Duodenal mucosa (tissue), 2 donors: ENCODE data around the gene SDSL.

Experiments
- H3K27ac ChIP-seq: one replicate; pipeline ENCODE4 v1.7.0; 2013; ENCODE audit warnings: low read depth, low read length
- H3K27me3 ChIP-seq, 2 donors: one replicate each; pipeline ENCODE4 v1.7.0; 2013; ENCODE audit warnings: low read length in 2 of 2, control low read depth in 1 of 2; ENCODE audit not compliant: insufficient read depth in 2 of 2, control insufficient read depth in 1 of 2
- H3K36me3 ChIP-seq, 2 donors: one replicate each; pipeline ENCODE4 v1.7.0; 2013; ENCODE audit warnings: low read length in 2 of 2, control low read depth in 1 of 2; ENCODE audit not compliant: insufficient read depth in 2 of 2, control insufficient read depth in 1 of 2
- H3K4me1 ChIP-seq, 2 donors: one replicate each; pipeline ENCODE4 v1.7.0; 2013; ENCODE audit warnings: low read length in 2 of 2, control low read depth in 1 of 2; ENCODE audit not compliant: insufficient read depth in 2 of 2, control insufficient read depth in 1 of 2
- H3K4me3 ChIP-seq, 2 donors: one replicate each; pipeline ENCODE4 v1.7.0; 2013; ENCODE audit warnings: low read length in 2 of 2, low read depth in 1 of 2
- H3K9ac ChIP-seq, 2 donors: one replicate each; pipeline ENCODE4 v1.7.0; 2013; ENCODE audit warnings: low read length in 2 of 2, low read depth in 1 of 2
- H3K9me3 ChIP-seq, 2 donors: one replicate each; pipeline ENCODE4 v1.7.0; 2013; ENCODE audit warnings: low read length in 2 of 2, control low read depth in 1 of 2; ENCODE audit not compliant: control insufficient read depth in 1 of 2

SDSL gene

DNA sequence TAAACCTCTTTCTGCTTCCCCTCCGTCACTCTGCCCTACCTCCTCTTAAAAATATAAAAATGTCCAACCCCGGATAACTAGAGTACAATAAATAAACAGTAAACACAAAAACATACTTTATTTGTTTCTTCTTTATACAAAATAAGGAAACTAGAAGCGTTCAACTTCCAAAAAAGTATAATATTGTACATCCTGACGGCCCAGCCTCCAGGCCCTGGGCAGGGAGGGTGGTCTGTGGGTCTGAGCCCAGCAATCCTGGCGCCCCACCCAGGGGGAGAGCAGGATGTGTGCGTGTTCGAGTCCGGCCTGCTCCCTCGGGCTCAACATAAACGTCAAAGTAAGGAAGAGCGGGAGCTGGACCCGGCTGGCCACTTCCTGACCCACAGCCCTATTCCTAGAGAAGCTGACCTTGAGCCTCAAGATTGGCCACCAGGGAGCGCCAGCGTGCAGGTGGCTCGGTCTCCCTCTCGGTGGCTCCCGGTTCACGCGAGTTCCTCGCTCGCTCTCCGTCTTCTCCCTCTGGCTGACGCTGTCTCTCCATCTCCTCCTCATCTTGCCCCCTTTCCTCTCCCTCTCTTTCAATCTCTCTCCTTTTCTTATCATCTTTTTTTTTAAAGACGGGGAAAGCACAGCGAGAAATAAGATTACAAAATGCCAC is 40.1 kb downstream of the SDSL start:
- Histone ChIP-seq H3K36me3 (no peaks in the 10 kb centered on the region), H3K4me1 (no peaks in the 10 kb centered on the region), H3K9me3 (no peaks in the 10 kb centered on the region), H3K4me3 (peak overlapping the region in 1 of 2 donors; percentile 24), H3K27ac (no peak overlapping the region), H3K27me3 (peaks cover 44 to 56% of the 10 kb centered on the region in 2 donors), H3K9ac (no peak overlapping the region)

DNA sequence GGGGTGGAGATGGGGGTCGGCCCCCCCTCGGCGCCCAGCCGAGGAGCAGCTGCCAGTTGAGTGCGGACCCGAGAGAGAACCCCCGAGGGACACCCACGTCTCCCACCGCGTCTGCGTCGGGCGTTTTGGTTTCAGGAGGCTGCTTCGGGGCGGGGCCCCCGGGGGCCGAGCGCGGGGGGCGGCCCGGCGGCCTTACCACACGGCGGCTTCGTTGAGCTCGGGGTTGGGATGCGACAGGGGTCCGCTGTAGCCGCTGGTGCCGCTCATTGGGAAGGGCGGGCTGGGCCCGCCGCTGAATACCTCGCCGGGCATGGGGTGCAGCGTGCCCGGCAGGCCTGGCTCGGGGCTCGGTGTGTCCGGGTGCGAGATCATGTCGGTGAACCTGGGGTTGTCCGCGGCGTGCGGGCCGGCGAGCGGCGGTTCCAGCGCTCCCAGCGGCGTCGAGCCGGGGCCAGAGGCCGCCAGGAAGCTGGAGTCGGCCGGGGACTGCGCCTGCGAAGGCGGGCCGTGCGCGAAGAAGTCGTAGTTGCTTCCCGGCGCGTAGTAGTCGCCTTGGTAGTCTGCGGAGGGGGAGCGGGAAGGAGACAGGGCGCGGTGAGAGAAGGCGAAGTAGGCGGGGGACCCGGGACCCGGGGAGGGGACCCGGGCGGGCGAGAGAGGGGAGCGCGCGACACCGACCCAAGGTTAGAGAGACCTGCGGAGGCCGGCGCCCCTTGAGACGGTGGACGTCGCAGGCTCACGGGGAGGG is 41.0 kb downstream of the SDSL start:
- Histone ChIP-seq H3K4me3 (no peak overlapping the region), H3K9me3 (no peaks in the 10 kb centered on the region), H3K36me3 (no peaks in the 10 kb centered on the region), H3K27me3 (peaks cover 52 to 61% of the 10 kb centered on the region in 2 donors), H3K27ac (no peak overlapping the region), H3K4me1 (peaks cover 0 to 8% of the 10 kb centered on the region in 2 donors), H3K9ac (no peak overlapping the region)

DNA sequence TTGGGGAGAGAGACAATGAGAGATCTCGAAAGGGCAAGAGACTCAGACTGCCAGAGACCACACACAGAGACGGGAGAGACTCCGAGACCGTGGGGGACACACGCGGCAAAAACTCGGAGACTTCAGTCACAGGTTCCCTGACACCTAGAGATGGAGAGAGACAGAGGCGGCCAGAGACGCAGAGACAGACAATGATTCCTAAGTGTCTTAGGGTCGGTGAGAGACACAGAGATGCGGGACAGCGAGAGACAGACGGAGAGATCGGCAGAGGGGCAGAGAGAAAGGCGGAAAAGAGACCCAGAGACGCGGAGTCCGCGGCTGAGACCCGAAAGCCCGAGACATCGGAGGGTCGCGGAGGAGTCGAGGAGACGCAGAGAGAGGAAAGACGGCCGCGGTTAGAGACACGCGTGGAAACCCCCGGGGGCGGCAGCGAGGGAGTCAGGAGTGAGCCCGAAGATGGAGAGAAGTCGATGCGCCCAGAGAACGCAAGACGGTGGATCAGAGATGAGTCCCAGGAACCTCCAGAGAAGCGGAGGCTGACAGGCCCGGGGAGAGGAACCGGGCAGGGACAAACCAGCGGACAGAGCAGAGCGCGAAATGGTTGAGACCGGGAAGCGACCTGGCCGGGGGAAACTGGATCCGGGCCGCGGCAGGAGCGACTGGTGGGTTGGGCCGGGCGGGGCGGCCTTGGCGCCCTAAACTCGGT is 41.7 kb downstream of the SDSL start:
- peaks cover 0 to 8% of the 10 kb centered on the region in 2 donors for H3K4me1 ChIP-seq
- H3K36me3 ChIP-seq, result no peaks in the 10 kb centered on the region
- H3K9ac ChIP-seq, result no peak overlapping the region
- no peaks in the 10 kb centered on the region for H3K9me3 ChIP-seq
- peak overlapping the region in 1 of 2 donors; percentile 16 for H3K4me3 ChIP-seq
- peaks cover 59 to 68% of the 10 kb centered on the region in 2 donors for H3K27me3 ChIP-seq
- no peak overlapping the region for H3K27ac ChIP-seq

DNA sequence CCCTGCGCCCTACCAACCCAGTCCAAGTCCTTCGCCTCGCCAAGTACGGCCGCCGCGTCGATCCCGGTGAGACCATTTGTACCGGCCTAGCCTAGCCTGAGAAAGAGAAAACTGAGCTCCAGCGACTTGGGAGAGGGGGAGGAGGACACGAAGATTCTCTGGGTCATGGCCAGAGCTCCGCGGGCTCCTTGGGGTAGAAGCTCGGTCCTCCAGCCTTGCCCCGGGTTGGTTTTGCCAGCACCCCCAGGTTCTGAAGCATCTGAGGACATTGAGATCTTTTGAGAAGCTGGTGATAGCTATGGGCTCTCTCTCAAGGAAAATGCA is 42.2 kb downstream of the SDSL start:
- Histone ChIP-seq H3K27ac (no peak overlapping the region), H3K4me3 (no peak overlapping the region), H3K9ac (no peak overlapping the region), H3K36me3 (no peaks in the 10 kb centered on the region), H3K9me3 (no peaks in the 10 kb centered on the region), H3K27me3 (peaks cover 65 to 72% of the 10 kb centered on the region in 2 donors), H3K4me1 (peaks cover 0 to 8% of the 10 kb centered on the region in 2 donors)

DNA sequence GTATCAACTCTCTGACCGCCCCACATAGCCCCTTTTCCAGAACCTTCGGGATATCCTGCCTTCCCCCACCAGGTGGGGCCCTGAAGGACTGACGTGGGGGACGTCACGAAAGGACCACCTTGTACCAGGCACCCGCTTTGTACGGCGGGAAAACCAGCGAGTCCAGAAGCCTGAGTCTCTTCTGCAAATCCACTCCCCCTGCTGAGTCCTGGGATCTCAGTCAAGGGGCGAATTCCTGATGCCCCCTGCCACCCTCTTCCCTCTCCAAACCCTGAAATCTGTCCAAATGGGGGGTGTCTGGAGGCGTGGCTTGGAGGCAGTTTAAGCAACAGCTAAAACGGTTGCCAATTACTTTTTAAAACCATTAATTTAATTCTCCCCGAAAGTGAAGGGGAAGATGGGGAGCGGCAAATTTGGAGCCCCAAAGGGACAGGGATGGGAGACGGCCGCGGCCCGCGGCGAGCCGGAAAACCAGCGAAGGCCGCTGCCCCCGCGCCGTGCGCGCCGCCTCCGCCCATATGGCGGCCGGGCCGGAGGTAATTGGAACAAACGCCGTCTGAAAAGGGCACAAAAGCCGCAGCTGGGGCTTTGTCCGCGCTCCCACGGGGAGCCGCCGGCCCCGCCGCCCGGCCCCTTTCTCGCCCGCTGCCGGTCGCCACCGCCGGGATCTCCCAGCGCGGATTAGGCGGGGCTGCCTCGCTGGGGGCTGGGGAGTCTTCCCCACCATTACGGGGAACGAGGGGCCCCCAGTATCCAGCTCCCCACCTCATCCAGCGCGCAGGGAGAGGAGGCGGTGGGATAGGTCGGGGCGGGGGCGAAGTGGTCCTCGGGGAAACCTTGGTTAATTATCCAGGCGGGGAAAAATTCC is 42.9 kb downstream of the SDSL start:
- no peaks in the 10 kb centered on the region for H3K9me3 ChIP-seq
- no peak overlapping the region for H3K9ac ChIP-seq
- H3K4me1 ChIP-seq, result peaks cover 0 to 8% of the 10 kb centered on the region in 2 donors
- no peak overlapping the region for H3K27ac ChIP-seq
- H3K36me3 ChIP-seq, result no peaks in the 10 kb centered on the region
- H3K27me3 ChIP-seq, result peaks cover 71 to 76% of the 10 kb centered on the region in 2 donors
- H3K4me3 ChIP-seq, result no peak overlapping the region

DNA sequence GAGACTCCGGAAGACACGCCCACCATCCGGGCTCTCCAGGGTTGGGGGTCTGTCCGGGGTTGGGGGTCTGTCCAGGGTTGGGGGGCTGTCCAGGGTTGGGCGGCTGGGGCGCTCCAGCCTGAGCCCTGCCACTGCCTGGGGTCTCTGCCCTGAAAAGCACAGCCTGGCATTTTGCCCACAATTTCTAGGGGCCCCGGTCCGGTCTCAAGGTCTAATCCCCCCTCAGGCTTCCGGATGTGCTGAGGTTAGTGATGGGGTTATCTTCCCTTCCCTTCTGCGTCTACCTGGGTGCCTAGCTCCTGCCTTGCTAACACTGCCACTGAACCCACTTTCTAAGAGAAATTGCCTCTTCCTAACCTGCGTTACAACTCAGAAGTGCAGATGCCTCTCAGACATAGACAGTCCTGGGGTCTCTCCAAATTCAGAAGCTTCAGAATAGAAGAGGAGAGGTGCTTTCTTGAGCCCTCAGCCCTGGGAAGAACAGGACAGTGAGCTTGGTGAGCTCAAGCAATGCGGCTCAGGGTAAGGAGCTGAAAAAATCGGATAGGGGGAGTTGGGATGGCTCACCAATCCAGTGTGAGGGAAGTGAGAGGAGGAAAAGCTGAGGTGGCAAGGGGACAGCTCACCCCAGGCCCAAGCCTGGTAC is 43.8 kb downstream of the SDSL start:
- Histone ChIP-seq H3K27me3 (peaks cover 76 to 84% of the 10 kb centered on the region in 2 donors), H3K9me3 (no peaks in the 10 kb centered on the region), H3K27ac (no peak overlapping the region), H3K36me3 (no peaks in the 10 kb centered on the region), H3K4me1 (peaks cover 0 to 8% of the 10 kb centered on the region in 2 donors), H3K4me3 (no peak overlapping the region), H3K9ac (no peak overlapping the region)

DNA sequence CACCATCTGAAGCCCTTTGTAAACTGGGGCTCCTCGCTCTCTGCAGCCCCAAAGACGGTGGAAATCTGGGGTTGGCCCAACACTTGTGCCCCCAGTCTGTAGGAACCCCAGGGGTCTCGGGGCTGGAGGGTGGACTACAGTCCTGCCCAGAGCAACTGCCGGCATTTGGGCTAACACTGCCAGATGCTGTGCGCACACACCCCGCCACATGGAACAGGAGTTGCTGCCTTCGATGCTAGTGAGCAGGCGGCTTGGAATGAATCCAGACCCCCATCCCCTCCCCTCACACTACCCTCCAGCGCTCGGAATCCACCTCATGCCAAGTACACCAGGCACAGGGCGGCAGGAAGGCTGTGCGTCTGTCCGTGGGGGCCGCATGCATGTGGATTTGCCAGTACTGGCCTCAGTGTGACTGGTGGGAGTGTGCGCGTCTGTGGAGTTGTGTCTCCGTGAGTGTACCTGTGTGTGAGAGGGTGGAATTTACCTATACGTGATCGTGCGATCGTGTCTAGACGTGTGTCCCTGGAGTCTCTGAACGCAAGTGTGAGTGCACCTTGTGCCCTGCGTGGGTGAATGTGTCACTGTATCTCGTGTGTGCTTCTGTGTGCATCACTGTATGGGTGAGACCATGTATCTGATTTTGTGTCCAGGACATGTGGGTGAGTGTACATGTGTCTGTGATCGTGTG is 44.4 kb downstream of the SDSL start:
- H3K9me3 ChIP-seq, result no peaks in the 10 kb centered on the region
- no peak overlapping the region for H3K9ac ChIP-seq
- peaks cover 0 to 8% of the 10 kb centered on the region in 2 donors for H3K4me1 ChIP-seq
- H3K27ac ChIP-seq, result no peak overlapping the region
- H3K36me3 ChIP-seq, result no peaks in the 10 kb centered on the region
- no peak overlapping the region for H3K4me3 ChIP-seq
- H3K27me3 ChIP-seq, result peaks cover 81 to 85% of the 10 kb centered on the region in 2 donors

DNA sequence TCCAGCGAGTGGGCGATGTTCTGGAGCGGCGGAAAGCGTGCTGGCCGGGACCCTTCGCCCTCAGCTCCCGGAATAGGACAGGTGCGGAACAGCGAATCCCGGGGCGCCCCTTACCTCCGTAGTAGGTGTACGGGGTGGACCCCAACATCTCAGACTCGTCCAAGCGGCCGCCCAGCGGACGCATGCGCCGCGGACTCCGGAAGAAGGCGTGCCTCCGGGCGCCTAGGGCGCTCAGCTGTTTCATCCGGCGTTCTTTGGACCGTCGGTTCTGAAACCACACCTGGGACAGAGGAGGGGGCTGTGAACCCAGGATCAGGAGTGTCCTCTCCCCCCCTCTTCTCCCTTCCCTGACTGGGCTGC is 44.9 kb downstream of the SDSL start:
- Histone ChIP-seq H3K4me3 (peak overlapping the region; percentile 62 to 65), H3K27me3 (peaks cover 85 to 86% of the 10 kb centered on the region in 2 donors), H3K4me1 (peaks cover 0 to 8% of the 10 kb centered on the region in 2 donors), H3K27ac (no peak overlapping the region), H3K9ac (no peak overlapping the region), H3K36me3 (no peaks in the 10 kb centered on the region), H3K9me3 (no peaks in the 10 kb centered on the region)
